ENCODE data around the gene SDC3.
"Not testable (repeated sequence)": the region's sequence is repeated elsewhere in the genome, so short reads cannot be mapped to it uniquely, and the experiment has no call there.

The SDC3 gene

DNA sequence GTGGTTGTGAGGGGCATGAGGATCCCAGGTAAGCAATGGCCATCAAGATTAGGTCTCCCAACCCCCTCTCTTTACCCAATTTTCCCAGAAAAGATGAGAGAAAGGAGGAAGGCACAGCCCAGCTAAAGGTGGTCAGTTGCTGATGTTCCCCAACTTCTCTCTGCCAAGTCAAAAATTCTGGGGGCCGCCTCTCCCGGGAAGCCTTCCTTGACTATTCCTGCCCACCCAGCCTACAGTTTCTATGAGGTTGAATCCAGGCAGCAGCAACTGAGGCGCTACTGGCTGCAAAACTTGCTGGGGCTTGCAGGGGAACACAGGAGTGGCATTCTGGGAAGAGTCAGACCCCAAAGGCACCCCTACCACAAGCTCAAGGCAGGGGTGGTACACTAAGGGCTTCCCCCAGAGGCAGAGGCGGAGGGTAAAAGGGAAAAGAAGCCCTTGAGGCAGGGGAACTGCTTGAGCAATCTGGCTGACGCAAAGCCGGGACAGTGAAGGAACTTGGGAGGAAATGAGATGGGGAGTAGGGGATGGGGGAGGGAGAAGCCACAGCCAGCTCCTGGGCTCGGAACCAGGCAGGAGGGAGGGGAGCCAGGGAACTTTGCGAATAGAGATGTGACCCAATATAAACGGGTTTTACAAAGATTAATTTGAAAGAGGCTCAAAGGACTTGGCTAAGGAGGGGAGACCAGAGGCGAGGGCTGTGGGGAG is 31.2 kb downstream of the SDC3 start:
- no peak for DNase-seq (ENCODE audit: low read depth in 2 of 3, low spot score in 2 of 3)

DNA sequence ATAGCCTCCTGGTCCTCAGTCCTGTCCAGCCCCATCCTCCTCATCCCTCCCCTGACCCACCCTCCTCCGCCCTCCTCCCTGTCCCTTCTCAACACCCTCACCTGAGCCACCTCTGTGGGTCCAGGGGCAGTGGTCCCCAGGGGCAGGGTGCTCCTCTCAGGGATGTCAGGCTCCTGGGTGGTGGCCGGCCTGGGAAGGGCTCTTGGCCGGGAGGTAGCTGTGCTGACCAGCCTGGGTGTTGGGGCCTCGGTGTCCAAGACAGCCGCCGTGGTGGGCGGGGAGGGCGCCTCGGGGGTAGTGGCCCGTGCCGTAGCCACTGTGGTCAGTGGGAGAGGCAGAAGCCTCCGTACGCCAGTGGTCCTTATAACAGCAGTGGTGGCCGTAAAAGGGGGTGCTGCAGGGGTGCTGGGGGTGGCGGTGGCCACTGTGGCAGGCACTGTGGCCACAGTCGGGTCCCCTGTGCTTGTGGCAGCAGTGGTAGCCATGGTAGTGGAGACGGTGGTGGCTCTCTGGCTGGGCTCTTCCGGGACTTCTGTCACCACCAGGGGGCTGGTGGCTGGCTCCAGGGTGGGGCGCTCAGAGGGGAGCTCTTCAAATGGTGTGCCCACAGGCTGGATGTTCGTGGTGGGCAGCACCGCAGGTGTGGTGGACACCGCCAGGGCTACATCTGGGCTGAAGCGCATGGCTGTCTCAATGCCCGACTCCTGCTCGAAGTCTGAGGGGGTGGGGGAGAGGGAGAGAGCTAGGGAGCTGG is 31.9 kb downstream of the SDC3 start:
- DNase-seq (ENCODE audit: low read depth in 2 of 3, low spot score in 2 of 3), result no peak

DNA sequence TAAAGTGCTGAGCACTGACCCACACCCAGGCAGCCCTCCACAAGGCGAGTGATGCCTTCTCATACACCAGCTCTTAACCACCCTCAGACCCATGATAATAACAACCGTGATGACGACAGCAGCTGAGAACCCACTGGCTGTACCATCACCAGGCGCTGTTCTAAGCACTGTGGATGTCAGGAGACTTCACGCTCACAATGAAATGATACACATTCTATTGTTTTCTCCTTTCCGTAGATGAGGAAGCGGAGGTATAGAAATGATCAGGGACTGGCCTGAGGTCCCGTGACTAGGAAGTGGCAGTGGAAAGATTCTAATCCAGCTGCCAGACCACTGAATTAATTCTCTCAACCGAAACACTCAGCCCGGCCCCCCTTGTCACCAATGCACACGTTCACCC is 32.6 kb downstream of the SDC3 start:
- no peak for DNase-seq (ENCODE audit: low read depth in 2 of 3, low spot score in 2 of 3)

DNA sequence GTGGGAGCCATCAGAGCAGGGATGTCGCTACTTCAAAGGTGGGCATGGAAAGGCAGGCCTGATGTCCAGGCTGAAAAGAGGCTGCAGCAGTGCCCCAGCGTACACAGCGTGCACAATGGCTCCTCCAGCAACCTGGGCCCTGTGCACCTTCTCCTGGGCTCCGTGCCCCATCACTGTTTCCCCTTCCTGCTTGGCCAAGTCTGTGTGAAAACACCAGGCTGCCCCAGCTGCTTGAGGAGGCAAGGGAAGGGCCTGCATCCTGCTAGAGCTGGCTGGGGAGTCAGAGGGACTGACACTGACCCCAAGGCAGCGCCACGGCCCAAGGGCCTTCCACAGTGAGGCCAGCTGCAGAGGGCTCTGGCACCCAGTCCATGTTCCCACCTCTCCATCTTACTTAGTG is 33.4 kb downstream of the SDC3 start:
- no peak for DNase-seq (ENCODE audit: low read depth in 2 of 3, low spot score in 2 of 3)

DNA sequence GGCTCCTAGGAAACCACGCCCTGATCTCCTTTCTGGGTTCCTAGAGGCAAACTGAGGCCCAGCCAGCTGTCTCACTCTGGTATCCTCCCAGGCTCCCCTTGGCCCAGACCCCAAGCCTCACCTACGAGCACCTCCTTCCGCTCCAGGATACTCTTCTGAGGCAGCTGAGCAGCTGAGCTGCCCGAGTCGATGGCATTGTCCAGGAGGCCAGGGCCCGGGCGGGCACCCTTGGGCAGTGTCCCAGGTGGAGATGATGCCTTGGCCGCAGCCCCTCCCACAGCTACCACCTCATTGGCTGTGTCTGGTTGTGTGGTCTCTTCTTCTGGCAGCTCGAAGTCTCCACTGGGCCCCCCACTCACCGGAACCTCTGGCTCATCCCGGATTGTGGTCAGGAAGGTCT is 34.4 kb downstream of the SDC3 start:
- DNase-seq (ENCODE audit: low read depth in 2 of 3, low spot score in 2 of 3), result no peak

DNA sequence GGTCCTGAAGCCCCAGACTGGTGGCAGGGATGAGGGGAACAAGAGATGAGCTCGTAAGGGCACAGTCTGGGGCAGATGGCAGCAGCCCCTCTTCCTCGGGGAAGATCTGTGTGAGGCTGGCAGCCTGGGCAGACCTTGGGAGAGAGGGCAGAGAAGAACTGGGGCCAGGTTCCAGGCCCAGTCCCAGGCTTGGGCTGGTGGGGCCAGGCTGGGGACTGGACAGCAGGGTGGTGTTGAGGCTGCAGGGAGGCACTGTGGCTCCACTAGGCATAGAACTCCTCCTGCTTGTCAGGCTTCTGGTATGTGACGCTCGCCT is 35.7 kb downstream of the SDC3 start:
- DNase-seq (ENCODE audit: low read depth in 2 of 3, low spot score in 2 of 3), result no peak

DNA sequence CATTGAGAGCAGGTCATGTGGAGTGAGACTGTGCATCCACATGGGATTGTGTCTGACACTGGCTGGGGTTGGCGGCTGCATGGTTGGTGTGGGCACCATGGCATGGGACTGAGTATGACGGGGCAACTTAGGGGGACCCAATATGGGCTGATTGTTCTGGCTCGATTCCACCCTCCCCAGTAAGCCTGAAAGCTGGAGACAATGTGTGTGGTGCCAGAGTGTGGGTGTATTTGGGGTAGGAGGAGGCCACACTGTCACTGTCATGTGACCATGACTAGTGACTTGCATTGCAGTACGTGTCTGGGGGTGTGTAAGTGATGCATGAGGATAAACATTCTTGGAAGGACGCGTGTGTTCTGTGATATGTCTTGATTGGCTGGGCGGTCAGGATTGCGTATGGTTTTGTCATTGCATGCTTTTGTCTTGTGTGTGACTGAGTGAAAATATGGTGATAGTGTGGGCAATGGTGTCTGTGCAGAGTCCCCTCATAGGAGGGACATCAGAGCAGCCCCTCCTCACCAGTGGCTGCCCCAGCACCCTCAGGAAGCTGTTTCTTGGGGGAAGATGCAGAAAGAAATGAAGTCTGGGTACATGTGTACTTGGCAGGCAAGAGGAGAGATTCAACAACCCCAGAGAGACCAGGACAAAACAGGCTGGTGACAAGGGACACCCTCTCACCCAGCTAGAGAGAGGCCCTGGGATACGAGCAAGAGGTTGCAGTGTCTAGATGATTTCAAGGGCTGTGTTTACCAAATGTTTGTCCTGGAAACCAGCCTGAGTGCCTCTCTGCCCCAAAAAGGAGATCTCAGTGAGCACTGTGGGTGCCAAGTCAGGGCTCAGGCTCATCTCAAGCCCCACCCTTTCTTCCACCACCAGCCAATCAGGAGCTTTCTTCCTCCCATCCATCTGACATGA is 36.3 kb downstream of the SDC3 start:
- DNase-seq (ENCODE audit: low read depth in 2 of 3, low spot score in 2 of 3), result no peak

DNA sequence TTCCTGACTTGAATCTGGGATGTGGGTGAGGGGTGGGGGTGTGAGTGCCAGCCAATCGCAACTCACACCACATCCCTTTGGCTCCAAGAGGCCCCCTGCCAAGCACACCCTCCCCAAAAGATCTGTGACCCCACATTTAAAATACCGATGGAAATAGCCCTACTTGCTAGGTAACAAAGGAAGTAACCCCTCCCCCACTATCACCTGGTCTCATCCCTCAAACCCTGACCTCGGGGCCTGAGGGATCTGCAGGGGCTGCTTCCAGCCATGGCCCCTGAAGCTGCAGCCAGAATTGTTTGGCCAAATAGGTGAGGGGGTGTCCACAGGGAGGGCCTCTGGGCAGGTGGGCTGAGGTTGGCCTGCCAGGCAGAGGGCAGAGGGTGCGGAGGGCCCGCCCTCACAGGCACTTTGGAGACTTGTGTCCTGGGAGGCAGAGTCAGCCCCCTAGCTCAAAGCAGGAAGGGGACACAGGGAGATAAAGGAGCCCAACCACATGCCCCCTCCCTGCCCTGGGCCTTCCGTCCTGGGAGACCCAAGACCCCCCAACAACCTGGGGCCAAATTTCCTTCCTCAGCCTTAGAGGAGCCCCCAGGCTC is 37.2 kb downstream of the SDC3 start:
- DNase-seq (ENCODE audit: low read depth in 2 of 3, low spot score in 2 of 3), result no peak

DNA sequence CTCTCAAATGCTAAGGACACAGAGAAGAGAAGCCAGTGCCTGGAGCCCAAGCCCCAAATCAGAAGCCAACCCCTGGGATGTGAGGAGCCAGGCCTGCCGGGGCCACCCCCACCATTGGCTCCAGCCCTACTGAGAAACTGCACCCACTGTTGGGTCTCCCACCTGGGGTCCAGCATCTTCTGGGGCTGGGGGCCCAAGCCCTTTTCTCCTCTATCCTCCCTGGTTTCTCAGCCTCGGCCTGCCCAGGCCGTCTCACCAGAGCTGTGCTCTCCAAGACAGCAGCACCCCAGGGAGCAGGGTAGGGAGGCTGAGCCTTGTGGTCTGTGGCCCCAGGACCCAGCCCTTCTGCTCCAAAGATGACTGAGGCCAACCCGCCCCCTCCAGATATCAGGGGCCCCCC is 37.9 kb downstream of the SDC3 start:
- no peak for DNase-seq (ENCODE audit: low read depth in 2 of 3, low spot score in 2 of 3)

DNA sequence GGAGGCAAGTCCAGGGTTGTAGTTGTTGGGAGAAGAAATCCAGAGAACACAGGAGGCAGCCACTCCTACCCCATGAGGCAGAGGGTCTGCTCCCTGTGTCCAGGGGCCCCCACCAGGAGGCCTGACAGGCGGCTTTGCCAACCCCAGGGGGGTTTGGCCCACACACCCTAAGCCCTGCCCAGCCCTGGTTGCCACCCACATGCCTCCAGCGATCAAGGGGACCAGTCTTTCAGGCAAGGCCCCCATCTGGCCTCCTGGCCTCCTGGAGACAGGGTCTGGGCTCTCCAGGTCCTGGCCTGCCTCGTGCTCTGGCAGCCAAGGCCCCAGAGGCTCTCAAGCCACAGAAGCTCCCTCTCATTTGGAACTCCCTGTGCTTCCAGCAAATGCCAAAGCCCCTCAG is 38.5 kb downstream of the SDC3 start:
- DNase-seq (ENCODE audit: low read depth in 2 of 3, low spot score in 2 of 3), result no peak

DNA sequence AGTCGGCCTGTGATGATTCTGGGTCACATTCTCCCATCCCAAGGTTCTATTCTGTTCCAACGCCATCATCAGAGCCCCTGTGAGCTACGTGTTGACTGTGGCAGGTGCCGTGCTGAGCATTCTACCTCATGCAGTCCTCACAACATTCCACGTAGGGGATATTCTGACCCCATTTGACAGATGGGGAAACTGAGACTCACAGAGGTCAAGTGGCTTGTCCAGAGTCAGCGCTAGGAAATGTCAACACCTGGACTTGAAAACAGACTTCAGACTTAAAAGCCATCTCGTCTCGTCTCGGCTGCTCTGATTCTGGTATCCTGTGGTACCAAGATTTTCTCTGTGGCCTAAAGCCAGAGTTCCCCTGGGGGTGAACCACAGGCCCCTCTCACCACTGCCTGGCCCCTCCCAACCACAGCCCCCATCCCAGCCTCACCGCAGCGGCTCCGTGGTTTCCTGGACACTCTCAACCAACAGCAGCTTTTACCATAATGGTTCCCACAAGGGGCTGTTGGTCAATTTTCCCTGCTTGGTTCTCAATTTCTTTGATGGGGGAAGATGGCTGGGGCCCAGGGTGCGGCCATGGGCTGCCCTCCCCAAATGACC is 39.6 kb downstream of the SDC3 start:
- peak in 2 of 3 experiments; percentile 16 to 39 for DNase-seq (ENCODE audit: low read depth in 2 of 3, low spot score in 2 of 3)

DNA sequence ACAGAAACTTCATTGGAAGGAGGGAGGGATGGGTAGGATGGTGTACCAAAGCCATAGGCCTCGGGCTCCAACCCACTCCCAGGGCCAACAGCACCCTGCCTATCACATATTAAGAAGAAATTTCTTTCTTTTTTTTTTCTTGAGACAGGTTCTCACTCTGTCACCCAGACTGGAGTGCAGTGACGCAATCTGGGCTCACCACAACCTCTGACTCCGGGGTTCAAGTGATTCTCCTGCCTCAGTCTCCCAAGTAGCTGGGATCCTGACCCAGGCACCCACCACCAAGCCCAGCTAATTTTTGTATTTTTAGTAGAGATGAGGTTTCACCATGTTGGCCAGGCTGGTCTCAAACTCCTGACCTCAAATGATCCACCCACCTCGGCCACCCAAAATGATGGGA is 40.5 kb downstream of the SDC3 start:
- not testable (repeated sequence) for DNase-seq (ENCODE audit: low read depth in 2 of 3, low spot score in 2 of 3)

DNA sequence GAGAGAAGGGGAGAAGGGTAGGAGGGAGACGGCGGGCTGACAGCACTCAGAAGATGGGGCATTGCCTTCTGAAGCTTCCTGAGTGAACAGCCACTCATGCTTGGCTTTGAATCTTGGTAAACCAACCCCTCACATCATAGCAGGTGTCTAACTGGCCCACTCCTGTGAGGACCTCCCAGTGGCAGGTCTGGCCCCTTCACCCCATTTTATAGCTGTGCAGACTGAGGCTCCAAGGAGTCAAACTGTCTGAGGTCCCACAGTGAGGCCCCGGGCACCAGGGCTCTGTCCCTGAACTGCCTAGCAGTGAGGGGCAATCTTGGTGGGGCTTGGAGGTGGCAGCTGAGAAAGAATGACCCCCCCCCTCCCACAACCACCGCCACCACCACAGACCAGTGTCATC is 41.0 kb downstream of the SDC3 start:
- no peak for DNase-seq (ENCODE audit: low read depth in 2 of 3, low spot score in 2 of 3)

DNA sequence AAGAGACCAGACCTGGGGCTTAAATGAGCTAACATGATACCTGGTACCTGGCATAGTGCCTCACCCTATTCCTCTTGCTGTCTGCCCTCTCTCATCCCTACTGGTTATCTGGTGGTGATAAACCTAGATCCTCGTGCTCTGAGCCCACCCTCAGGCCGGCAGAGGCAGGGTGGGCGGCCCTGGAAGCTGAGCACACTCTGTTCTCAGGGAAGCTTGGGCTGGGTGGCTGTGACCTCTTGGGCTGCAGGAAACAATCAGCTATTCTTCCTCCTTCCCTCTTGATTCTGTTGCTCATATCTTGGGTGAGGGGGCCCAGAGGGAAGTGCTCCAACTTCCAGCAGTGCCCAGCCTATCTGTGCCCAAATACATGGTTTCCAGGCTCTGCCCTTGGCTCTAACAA is 42.0 kb downstream of the SDC3 start:
- no peak for DNase-seq (ENCODE audit: low read depth in 2 of 3, low spot score in 2 of 3)

DNA sequence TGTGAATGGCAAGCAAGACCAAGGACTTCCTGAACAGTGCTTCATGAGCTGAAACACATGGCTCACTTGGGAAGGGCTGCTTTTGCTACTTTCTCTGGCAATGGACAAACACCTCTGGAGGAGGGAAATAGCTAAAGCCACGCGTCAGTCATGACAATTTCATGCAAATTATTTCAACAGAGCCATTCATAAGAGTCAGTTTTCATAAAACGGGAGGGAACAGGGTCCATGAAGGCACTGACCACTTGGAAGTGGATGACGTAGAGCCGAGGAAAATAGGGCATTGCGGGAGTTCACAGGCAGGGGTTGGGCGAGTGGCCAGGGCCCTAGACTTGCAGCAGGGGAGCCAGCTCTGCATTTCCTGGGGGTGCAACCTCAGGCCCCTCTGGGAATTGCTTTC is 43.9 kb downstream of the SDC3 start:
- DNase-seq (ENCODE audit: low read depth in 2 of 3, low spot score in 2 of 3), result no peak

DNA sequence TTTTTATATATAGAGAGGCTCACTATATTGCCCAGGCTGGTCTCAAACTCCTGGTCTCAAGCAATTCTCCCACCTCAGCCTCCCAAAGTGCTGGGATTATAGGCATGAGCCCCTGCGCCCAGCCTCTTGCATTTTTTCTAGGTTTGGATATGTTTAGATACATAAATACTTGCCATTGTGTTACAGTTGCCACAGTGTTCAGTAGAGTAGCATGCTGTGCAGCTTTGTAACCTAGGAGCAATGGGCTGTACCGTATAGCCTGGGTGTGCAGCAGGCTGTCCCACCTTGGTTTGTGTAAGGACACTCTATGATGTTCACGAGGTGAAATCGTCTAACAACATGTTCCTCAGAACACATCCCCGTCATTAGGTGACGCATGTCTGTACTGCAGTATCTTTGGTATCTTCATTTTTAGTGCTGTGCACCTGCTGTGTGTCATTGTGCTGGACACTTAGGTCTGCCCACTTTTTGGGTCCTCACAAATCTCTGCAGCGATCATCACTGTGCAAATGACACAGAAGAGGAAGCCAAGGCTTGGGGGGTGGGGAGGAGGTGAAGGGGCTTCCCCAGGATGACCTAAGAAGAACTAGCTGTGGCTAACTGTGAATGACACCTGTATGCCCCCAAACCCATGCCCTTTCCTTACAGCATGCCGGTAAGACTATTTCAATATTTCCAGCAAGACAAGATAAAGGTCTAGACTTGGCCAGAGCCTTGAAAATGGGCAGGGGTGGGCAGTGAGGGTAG is 44.5 kb downstream of the SDC3 start:
- DNase-seq (ENCODE audit: low read depth in 2 of 3, low spot score in 2 of 3), result no peak

DNA sequence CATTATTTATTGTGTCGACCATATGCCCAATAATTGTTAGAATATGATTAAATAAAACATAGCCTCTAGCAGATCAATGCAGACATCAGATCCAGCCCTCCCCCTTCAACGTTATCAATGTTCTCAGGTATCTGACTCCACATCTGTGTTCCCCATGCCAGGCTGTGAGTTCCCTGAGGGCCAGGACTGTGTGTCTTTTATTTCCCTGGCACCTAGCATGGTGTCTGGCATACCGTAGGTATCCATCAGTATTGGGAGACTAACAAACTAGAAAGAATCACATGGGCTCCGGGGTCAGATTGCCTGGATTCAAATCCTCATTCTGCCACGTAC is 48.3 kb downstream of the SDC3 start:
- DNase-seq (ENCODE audit: low read depth in 2 of 3, low spot score in 2 of 3), result no peak

DNA sequence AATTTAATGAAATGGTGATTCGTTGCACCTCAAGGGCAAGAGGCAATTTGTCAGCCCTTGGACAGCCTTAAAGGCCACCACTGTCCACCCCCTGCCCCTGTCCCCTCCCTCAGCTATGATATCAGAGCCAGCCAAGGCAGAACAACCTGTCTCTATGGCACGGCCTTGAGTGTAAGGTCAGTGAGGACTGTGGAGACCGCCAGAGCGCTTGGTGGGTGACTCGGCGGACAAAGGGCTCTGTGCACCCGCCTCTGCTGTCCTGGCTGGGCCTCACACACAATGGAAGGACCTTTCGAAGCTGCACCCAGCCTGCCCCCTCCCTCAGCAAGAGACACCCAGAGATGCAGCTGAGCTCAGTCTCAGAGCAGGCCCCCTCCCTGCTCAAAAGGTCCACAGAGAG is 50.6 kb downstream of the SDC3 start:
- DNase-seq (ENCODE audit: low read depth in 2 of 3, low spot score in 2 of 3), result no peak

DNA sequence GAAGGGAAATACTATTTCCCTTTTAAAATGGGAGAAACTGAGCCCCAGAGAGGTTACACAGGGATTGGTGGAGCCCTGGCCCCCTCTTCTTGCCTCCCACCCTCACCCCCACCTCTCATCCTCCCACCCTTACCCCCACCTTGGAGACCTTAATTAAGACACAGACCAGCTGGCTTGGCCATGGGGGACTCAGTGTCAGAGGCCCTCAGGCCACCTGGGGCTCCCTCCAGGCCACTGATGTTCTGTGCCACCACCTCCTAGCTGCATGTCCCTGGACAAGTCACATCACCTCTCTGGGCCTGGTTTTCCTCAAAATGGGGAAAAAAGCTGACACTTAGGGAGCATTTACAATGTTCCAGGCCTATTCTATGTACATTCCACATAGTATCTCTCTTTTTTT is 51.5 kb downstream of the SDC3 start:
- no peak for DNase-seq (ENCODE audit: low read depth in 2 of 3, low spot score in 2 of 3)

DNA sequence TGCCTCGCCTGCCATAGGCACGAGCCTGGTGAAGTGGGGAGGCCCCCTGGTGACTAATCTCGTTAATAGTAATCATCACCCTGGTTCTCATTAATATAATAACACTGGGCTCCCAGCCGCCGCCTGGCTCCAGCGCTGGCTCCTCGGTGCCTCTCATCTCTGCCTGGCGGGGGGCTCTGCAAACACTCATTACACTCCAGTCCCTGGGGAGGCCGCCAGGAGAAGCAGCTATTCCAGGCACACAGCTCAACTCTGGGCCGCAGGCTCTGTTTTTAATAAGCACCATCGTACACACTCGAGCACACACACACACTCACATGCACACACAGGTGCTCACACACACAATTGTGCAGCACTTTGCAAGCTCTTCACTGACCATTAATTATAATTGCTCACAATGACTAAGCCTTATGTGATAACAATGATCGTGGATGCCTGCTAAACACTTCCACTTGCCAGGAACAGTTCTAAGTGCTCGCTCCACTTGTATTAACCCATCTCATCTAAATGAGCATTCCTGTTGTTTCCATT is 52.2 kb downstream of the SDC3 start:
- no peak for DNase-seq (ENCODE audit: low read depth in 2 of 3, low spot score in 2 of 3)

Data from activated CD8-positive, alpha-beta memory T cell treated with anti-CD3 and anti-CD28 coated beads for 48 hours (primary cell).